Natural killer cell treated with Interleukin-12 subunit alpha and Interleukin-12 subunit beta and Interleukin-15 and Interleukin-18, amount 100 ng/mL, for 72 hours (primary cell): ENCODE results near the gene NUTF2. TPM values are rescaled to one million over a fixed set of nuclear protein-coding genes. Genes with fewer than 3 reads are reported as not detected.

Source experiments
- ATAC-seq, 2 donors: fragments of 150-1000 bp; cut with Tn5 transposase in 1 of 2; sonication (Bioruptor Pico), chemical (Tn5 transposase) in 1 of 2; 2 replicates each; pipeline ENCODE4 v1.10.0; 2021
- DNase-seq: peaks from one replicate; pipeline ENCODE4 v3.0.0; 2022; ENCODE audit warnings: low spot score
- H3K27ac Mint-ChIP-seq, 2 donors: 1 replicate in 1 of 2; 2 replicates in 1 of 2; pipeline ENCODE4 v1.8.0; 2022; ENCODE audit warnings: mixed read lengths in 2 of 2, mild to moderate bottlenecking in 1 of 2, moderate library complexity in 1 of 2
- H3K27me3 Mint-ChIP-seq, 2 donors: 1 replicate in 1 of 2; 2 replicates in 1 of 2; pipeline ENCODE4 v1.8.0; 2022; ENCODE audit warnings: mixed read lengths in 2 of 2
- H3K36me3 Mint-ChIP-seq: one replicate; pipeline ENCODE4 v1.8.0; 2022; ENCODE audit warnings: mixed read lengths
- H3K4me1 Mint-ChIP-seq, 2 donors: 1 replicate in 1 of 2; 2 replicates in 1 of 2; pipeline ENCODE4 v1.8.0; 2022; ENCODE audit warnings: low read depth in 2 of 2, mixed read lengths in 2 of 2, mild to moderate bottlenecking in 1 of 2
- H3K4me3 Mint-ChIP-seq: one replicate; pipeline ENCODE4 v1.8.0; 2022; ENCODE audit warnings: mixed read lengths
- H3K9me3 Mint-ChIP-seq: 2 replicates; pipeline ENCODE4 v1.8.0; 2022; ENCODE audit warnings: mixed read lengths
- total RNA-seq, 2 donors: library from RNA; stranded (reverse); gene quantifications; one replicate each; pipeline ENCODE4 v1.2.3, GENCODE V29; 2022

Gene NUTF2
- total RNA-seq, 2 donors from 2014 or later: 114 to 124 TPM

DNA sequence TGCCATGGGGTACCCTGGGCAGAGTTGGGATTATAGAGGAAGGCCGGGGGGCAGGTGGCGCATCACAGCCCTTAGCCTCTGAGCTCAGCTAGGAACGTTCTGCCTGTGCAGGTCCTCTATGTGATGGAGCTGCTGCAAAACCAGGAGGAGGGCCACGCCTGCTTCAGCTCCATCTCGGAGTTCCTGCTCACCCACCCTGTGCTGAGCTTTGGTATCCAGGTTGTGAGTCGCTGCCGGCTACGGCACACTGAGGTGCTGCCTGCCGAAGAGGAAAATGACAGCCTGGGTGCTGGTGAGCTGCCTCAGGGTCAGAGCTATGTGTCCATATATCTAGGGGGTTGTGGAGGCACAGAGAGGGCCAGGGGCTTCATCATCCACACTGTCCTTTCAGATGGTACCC, 32.1 kb downstream of the NUTF2 start:
- H3K27me3 Mint-ChIP-seq: no peaks in the 10 kb centered on the region
- H3K36me3 Mint-ChIP-seq: peaks cover 2% of the 10 kb centered on the region
- no peak for ATAC-seq
- H3K4me3 Mint-ChIP-seq: no peak overlapping the region
- peaks cover 23 to 30% of the 10 kb centered on the region in 2 donors for H3K4me1 Mint-ChIP-seq
- DNase-seq: no peak
- H3K27ac Mint-ChIP-seq: no peak overlapping the region
- H3K9me3 Mint-ChIP-seq: no peaks in the 10 kb centered on the region

DNA sequence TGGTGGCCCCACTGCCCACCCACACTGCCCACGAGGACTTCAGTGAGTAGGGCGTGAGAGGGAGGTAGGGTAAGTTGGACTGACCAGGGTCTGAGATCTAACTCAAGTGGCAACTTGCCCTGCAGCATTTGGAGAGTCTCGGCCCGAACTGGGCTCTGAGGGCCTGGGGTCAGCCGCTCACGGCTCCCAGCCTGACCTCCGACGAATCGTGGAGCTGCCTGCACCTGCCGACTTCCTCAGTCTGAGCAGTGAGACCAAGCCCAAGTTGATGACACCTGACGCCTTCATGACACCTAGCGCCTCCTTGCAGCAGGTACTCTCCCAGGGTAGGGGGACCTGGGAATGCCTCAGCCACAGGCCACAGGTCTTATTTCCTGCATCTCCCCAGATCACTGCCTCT, 32.7 kb downstream of the NUTF2 start:
- ATAC-seq (no peak), DNase-seq (no peak)
- Mint-ChIP-seq H3K4me3 (no peak overlapping the region), H3K4me1 (peaks cover 16 to 23% of the 10 kb centered on the region in 2 donors), H3K27me3 (no peaks in the 10 kb centered on the region), H3K27ac (no peak overlapping the region), H3K9me3 (no peaks in the 10 kb centered on the region), H3K36me3 (no peaks in the 10 kb centered on the region)

DNA sequence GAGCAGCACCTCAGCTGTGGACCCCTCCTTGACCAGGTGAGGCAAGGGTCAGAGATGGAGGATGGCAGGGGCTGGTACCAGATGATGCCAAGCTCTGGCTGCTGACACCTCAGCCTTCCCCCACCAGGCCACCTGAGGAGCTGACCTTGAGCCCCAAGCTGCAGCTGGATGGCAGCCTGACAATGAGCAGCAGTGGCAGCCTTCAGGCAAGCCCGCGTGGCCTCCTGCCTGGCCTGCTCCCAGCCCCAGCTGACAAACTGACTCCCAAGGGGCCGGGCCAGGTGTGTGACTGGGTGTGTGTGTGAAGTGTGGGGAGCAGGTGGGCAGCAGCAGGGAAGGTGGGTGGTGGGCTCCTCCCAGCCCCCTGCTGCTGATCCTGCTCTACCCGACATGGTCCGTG, 33.2 kb downstream of the NUTF2 start:
- Mint-ChIP-seq H3K4me1 (peaks cover 12 to 20% of the 10 kb centered on the region in 2 donors), H3K27ac (no peak overlapping the region), H3K9me3 (no peaks in the 10 kb centered on the region), H3K36me3 (no peaks in the 10 kb centered on the region), H3K27me3 (no peaks in the 10 kb centered on the region), H3K4me3 (no peak overlapping the region)
- ATAC-seq (no peak), DNase-seq (no peak)

DNA sequence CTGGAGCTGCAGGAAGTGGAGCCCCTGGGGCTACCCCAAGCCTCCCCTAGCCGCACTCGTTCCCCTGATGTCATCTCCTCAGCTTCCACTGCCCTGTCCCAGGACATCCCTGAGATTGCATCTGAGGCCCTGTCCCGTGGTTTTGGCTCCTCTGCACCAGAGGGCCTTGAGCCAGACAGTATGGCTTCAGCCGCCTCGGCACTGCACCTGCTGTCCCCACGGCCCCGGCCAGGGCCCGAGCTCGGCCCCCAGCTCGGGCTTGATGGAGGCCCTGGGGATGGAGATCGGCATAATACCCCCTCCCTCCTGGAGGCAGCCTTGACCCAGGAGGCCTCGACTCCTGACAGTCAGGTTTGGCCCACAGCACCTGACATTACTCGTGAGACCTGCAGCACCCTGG, 33.9 kb downstream of the NUTF2 start:
- peaks cover 5 to 14% of the 10 kb centered on the region in 2 donors for H3K4me1 Mint-ChIP-seq
- H3K36me3 Mint-ChIP-seq: no peaks in the 10 kb centered on the region
- DNase-seq (no peak), ATAC-seq (no peak)
- no peak overlapping the region for H3K4me3 Mint-ChIP-seq
- no peaks in the 10 kb centered on the region for H3K9me3 Mint-ChIP-seq
- H3K27ac Mint-ChIP-seq: no peak overlapping the region
- H3K27me3 Mint-ChIP-seq: no peaks in the 10 kb centered on the region

DNA sequence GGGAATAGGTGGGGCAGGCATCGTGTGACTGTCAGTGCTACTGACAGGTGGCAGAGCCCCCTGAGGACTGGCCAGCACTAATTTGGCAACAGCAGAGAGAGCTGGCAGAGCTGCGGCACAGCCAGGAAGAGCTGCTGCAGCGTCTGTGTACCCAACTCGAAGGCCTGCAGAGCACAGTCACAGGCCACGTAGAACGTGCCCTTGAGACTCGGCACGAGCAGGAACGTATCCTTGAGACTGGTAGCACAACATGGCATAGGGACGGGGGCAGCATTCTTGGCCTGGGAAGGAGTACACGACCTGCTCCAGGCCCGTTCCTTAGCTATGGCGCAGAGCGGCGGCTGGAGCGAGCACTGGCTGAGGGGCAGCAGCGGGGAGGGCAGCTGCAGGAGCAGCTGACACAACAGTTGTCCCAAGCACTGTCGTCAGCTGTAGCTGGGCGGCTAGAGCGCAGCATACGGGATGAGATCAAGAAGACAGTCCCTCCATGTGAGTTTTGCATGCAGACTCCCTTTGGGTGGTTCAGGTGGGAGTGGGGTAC, 35.0 kb downstream of the NUTF2 start:
- Mint-ChIP-seq H3K27me3 (no peaks in the 10 kb centered on the region), H3K36me3 (no peaks in the 10 kb centered on the region), H3K4me3 (no peak overlapping the region), H3K4me1 (peaks cover 0 to 9% of the 10 kb centered on the region in 2 donors), H3K27ac (no peak overlapping the region), H3K9me3 (no peaks in the 10 kb centered on the region)
- DNase-seq (no peak), ATAC-seq (no peak)

DNA sequence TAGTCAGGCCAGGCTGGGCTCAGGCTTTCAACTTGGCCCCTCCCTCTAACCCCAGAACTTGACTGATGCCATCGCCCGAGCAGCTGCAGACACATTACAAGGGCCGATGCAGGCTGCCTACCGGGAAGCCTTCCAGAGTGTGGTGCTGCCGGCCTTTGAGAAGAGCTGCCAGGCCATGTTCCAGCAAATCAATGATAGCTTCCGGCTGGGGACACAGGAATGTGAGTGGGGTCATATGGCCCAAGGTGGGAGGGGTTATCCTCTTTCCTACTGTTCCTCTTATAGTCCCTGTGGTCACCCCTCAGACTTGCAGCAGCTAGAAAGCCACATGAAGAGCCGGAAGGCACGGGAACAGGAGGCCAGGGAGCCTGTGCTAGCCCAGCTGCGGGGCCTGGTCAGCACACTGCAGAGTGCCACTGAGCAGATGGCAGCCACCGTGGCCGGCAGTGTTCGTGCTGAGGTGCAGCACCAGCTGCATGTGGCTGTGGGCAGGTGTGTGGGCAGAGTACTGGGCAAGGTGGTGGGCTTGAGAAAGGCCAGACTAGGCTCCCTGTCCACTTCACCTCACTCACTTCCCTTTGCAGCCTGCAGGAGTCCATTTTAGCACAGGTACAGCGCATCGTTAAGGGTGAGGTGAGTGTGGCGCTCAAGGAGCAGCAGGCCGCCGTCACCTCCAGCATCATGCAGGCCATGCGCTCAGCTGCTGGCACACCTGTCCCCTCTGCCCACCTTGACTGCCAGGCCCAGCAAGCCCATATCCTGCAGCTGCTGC, 35.8 kb downstream of the NUTF2 start:
- DNase-seq: no peak
- Mint-ChIP-seq H3K4me3 (no peak overlapping the region), H3K27me3 (no peaks in the 10 kb centered on the region), H3K27ac (no peak overlapping the region), H3K36me3 (no peaks in the 10 kb centered on the region), H3K9me3 (no peaks in the 10 kb centered on the region), H3K4me1 (peaks cover 0 to 9% of the 10 kb centered on the region in 2 donors)
- ATAC-seq: peak in 1 of 2 donors; percentile 34

DNA sequence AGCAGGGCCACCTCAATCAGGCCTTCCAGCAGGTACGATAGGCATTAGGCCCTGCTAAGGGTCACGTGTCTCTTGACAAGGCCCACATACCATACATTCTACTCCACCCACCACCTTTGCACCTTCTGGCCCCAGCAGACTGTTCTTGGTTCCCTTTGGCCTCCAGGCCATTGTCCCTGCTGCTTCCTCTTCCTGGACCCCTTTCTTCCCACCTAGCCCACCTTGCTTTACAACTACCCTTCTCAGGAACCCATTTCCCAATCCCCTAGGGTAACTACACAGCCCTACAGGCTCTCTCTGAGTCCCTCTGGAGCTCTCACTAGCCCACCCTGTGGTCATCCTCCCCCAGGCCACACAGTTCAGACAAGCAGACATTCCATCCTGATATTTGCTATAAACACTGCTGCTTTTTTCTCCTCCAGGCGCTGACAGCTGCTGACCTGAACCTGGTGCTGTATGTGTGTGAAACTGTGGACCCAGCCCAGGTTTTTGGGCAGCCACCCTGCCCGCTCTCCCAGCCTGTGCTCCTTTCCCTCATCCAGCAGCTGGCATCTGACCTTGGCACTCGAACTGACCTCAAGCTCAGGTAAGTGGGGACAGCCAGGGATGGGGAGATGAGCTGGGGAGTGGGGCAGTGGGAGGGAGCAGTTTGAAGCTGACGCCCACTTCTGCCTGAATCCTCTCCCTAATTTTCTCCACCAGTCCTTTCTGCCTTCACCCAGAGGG, 36.6 kb downstream of the NUTF2 start:
- Mint-ChIP-seq H3K27me3 (no peaks in the 10 kb centered on the region), H3K36me3 (no peaks in the 10 kb centered on the region), H3K4me1 (peaks cover 0 to 6% of the 10 kb centered on the region in 2 donors), H3K4me3 (no peak overlapping the region), H3K9me3 (no peaks in the 10 kb centered on the region), H3K27ac (no peak overlapping the region)
- ATAC-seq (no peak), DNase-seq (no peak)

DNA sequence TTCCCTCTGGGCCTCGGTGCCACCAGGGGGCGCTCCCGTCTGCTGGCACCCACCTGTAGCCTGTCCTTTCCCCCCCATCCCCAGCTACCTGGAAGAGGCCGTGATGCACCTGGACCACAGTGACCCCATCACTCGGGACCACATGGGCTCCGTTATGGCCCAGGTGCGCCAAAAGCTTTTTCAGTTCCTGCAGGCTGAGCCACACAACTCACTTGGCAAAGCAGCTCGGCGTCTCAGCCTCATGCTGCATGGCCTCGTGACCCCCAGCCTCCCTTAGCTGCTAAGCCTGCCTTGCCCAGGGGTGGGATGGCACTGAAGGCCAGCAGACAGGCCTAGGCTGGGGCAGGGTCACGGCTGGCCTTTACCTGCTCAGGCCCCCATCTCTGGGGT, 37.1 kb downstream of the NUTF2 start:
- no peaks in the 10 kb centered on the region for H3K9me3 Mint-ChIP-seq
- no peaks in the 10 kb centered on the region for H3K36me3 Mint-ChIP-seq
- H3K4me3 Mint-ChIP-seq: no peak overlapping the region
- ATAC-seq: peak; percentile 59 to 69
- H3K27ac Mint-ChIP-seq: no peak overlapping the region
- peak; percentile 68 for DNase-seq
- peaks cover 0 to 6% of the 10 kb centered on the region in 2 donors for H3K4me1 Mint-ChIP-seq
- H3K27me3 Mint-ChIP-seq: no peaks in the 10 kb centered on the region

DNA sequence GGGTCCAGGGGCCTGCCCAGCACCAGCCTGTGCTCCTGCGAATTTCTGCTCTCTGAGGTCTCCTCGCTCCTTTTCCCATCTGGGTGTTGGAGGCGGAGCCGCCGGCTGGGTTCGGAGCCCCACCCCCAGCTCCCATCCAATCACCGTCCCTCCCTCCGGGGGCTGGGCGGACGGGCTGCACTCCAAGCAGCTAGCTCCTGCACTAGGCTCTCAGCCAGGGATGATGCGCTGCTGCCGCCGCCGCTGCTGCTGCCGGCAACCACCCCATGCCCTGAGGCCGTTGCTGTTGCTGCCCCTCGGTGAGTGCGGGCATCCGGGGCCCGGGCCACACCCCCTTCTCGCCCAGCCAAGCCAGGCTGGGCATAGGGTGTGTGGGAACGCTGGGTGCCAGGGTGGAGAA, 38.0 kb downstream of the NUTF2 start, which contains the start of gene NRN1L:
Gene NRN1L (plus strand): TSS at position 202 of the 400 bp plus-strand sequence. CDS start 19 bp downstream, at position 221.
- H3K27me3 Mint-ChIP-seq: no peaks in the 10 kb centered on the region
- H3K4me3 Mint-ChIP-seq: no peak within 1 kb of the TSS
- no peak for DNase-seq
- no peak within 1 kb of the TSS for H3K27ac Mint-ChIP-seq
- no peaks in the 10 kb centered on the region for H3K9me3 Mint-ChIP-seq
- peaks cover 0 to 6% of the 10 kb centered on the region in 2 donors for H3K4me1 Mint-ChIP-seq
- H3K36me3 Mint-ChIP-seq: no peaks in the 10 kb centered on the region
- no peak for ATAC-seq

DNA sequence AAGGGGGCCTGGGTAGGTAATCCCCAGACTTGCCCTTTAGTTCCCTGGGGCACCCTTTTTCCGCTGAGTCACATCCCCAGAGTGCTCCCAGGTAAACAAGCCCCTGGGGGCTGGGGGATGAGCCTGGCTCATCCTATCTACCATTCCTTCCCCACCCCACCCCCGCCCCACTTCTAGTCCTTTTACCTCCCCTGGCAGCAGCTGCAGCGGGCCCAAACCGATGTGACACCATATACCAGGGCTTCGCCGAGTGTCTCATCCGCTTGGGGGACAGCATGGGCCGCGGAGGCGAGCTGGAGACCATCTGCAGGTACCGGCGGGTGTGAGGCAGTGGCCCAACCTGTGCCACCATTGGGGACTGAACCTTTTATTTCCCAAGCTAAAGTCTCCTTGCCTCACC, 38.8 kb downstream of the NUTF2 start:
- H3K4me1 Mint-ChIP-seq: peaks cover 0 to 4% of the 10 kb centered on the region in 2 donors
- no peak for ATAC-seq
- H3K4me3 Mint-ChIP-seq: no peak overlapping the region
- H3K27me3 Mint-ChIP-seq: no peaks in the 10 kb centered on the region
- DNase-seq: no peak
- H3K36me3 Mint-ChIP-seq: no peaks in the 10 kb centered on the region
- H3K27ac Mint-ChIP-seq: no peak overlapping the region
- no peaks in the 10 kb centered on the region for H3K9me3 Mint-ChIP-seq

DNA sequence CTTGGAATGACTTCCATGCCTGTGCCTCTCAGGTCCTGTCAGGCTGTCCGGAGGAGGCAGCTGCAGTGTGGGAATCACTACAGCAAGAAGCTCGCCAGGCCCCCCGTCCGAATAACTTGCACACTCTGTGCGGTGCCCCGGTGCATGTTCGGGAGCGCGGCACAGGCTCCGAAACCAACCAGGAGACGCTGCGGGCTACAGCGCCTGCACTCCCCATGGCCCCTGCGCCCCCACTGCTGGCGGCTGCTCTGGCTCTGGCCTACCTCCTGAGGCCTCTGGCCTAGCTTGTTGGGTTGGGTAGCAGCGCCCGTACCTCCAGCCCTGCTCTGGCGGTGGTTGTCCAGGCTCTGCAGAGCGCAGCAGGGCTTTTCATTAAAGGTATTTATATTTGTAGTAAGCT, 39.2 kb downstream of the NUTF2 start:
- Mint-ChIP-seq H3K36me3 (no peaks in the 10 kb centered on the region), H3K9me3 (no peaks in the 10 kb centered on the region), H3K27me3 (no peaks in the 10 kb centered on the region), H3K27ac (no peak overlapping the region), H3K4me3 (no peak overlapping the region), H3K4me1 (peaks cover 0 to 4% of the 10 kb centered on the region in 2 donors)
- ATAC-seq: no peak
- DNase-seq: no peak

DNA sequence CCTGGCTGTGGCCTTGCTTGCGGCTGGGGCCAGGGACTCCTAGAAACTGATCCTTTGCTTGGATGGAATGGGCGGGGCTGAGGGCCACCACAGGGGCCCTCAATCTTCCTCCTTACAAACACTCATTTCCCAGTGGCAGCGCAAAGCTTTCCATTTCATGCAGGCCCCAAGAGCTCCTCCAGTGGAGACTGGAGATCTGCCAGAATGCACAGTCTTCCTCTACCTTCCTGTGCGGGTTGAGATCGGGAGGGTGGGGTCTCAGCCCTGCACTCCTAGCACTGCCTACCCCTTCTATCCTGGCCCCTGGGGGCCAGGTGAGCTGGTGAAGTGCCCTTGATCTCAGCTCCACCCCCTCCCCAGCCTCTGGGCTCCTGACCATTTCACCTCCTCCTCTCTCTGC, 39.7 kb downstream of the NUTF2 start:
- H3K27ac Mint-ChIP-seq: no peak overlapping the region
- no peak overlapping the region for H3K4me3 Mint-ChIP-seq
- ATAC-seq (no peak), DNase-seq (no peak)
- no peaks in the 10 kb centered on the region for H3K27me3 Mint-ChIP-seq
- H3K9me3 Mint-ChIP-seq: no peaks in the 10 kb centered on the region
- no peaks in the 10 kb centered on the region for H3K36me3 Mint-ChIP-seq
- peaks cover 0 to 4% of the 10 kb centered on the region in 2 donors for H3K4me1 Mint-ChIP-seq

DNA sequence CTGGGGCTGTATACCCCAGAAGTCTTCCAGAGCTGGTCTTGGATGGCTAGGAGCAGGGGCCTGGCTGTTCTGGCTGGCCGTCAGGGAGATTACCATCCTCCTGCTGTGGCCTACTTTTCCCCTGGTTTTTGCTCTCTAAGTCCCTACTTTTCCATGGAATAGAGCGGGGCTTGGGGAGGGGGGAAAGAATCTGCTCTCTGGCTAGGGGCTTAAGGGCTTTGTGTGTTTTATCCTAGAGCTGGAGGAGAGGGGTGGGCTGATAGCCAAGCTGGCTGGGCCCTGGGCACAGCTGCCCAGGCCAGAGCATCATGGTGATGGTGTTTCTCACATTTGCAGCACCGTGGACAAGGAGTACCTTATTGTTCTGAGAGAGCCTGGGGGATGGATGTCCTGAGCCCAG, 41.6 kb downstream of the NUTF2 start:
- ATAC-seq (no peak), DNase-seq (no peak)
- Mint-ChIP-seq H3K36me3 (no peaks in the 10 kb centered on the region), H3K9me3 (no peaks in the 10 kb centered on the region), H3K4me1 (peaks cover 6% of the 10 kb centered on the region in 2 donors), H3K4me3 (no peak overlapping the region), H3K27me3 (no peaks in the 10 kb centered on the region), H3K27ac (no peak overlapping the region)

DNA sequence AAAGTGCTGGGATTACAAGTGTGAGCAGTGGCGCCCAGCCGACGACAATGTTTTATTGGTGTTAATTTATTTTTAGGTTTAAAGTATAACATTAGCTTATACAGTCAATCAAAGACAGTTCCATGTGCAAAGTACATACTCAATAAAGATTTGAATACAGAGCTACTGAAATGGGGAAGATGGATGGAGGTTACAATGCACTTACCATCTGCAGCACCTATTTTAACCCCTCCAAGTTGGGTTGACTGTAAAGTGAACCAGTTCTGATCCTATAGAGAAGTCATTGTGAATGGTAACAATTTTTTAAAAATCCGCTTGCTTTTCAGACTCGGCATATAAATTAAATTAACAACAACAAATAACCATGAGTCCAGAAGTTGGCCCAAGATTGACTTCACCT, 45.6 kb downstream of the NUTF2 start:
- DNase-seq (no peak), ATAC-seq (no peak)
- H3K9me3 Mint-ChIP-seq: no peaks in the 10 kb centered on the region
- no peaks in the 10 kb centered on the region for H3K27me3 Mint-ChIP-seq
- no peaks in the 10 kb centered on the region for H3K36me3 Mint-ChIP-seq
- H3K4me1 Mint-ChIP-seq: peaks cover 18 to 20% of the 10 kb centered on the region in 2 donors
- H3K4me3 Mint-ChIP-seq: peak overlapping the region; percentile 88
- peak overlapping the region; percentile 92 to 95 for H3K27ac Mint-ChIP-seq
